Upper lobe of right lung (tissue), 1 donor: ENCODE results near the gene CTSA. TPM values are rescaled to one million over a fixed set of nuclear protein-coding genes. Genes with fewer than 3 reads are reported as not detected.
"Not testable (repeated sequence)": the region's sequence is repeated elsewhere in the genome, so short reads cannot be mapped to it uniquely, and the experiment has no call there.

Experiments
- ATAC-seq: fragments of 200-7000 bp; cut with Tn5 transposase; one replicate; pipeline ENCODE4 v1.9.1; 2020; ENCODE audit warnings: mild to moderate bottlenecking, moderate library complexity
- DNase-seq: peaks from one replicate; pipeline ENCODE4 v3.0.0-alpha.2; 2020
- H3K27ac ChIP-seq: fragments of 200-600 bp; one replicate; pipeline ENCODE4 v1.8.0; 2022
- H3K27me3 ChIP-seq: fragments of 200-600 bp; one replicate; pipeline ENCODE4 v1.8.0; 2022; ENCODE audit warnings: mild to moderate bottlenecking
- H3K36me3 ChIP-seq: fragments of 200-600 bp; one replicate; pipeline ENCODE4 v1.8.0; 2022
- H3K4me1 ChIP-seq: fragments of 200-600 bp; one replicate; pipeline ENCODE4 v1.8.0; 2022
- H3K4me3 ChIP-seq: fragments of 200-600 bp; one replicate; pipeline ENCODE4 v1.8.0; 2022; ENCODE audit warnings: mild to moderate bottlenecking
- H3K9me3 ChIP-seq: fragments of 200-600 bp; one replicate; pipeline ENCODE4 v1.8.0; 2022
- intact Hi-C: fragments of 100-400 bp; cut with DNase I; formaldehyde crosslinking; loops from one replicate; pipeline ENCODE4 v1.11.0; 2022
- total RNA-seq: library from RNA; stranded (reverse); fragmentation: NEBNext Ultra II Directional; extraction: Animal tissue kit (Norgen Biotek cat#: 25700); gene quantifications from one replicate; pipeline ENCODE4 v1.2.1, GENCODE V29; 2021
- TF ChIP-seq, protein P1 (sequence below): fragments of 200-600 bp; IDR thresholded peaks from one replicate; pipeline ENCODE4 v1.8.0; 2022; ENCODE audit warnings: antibody characterized with exemption
- donor health status: DM: no; HTN: yes; CAD: no; lungs with severe emphysema.

Gene CTSA
- total RNA-seq, 1 donor from 2014 or later, result 164 TPM

DNA sequence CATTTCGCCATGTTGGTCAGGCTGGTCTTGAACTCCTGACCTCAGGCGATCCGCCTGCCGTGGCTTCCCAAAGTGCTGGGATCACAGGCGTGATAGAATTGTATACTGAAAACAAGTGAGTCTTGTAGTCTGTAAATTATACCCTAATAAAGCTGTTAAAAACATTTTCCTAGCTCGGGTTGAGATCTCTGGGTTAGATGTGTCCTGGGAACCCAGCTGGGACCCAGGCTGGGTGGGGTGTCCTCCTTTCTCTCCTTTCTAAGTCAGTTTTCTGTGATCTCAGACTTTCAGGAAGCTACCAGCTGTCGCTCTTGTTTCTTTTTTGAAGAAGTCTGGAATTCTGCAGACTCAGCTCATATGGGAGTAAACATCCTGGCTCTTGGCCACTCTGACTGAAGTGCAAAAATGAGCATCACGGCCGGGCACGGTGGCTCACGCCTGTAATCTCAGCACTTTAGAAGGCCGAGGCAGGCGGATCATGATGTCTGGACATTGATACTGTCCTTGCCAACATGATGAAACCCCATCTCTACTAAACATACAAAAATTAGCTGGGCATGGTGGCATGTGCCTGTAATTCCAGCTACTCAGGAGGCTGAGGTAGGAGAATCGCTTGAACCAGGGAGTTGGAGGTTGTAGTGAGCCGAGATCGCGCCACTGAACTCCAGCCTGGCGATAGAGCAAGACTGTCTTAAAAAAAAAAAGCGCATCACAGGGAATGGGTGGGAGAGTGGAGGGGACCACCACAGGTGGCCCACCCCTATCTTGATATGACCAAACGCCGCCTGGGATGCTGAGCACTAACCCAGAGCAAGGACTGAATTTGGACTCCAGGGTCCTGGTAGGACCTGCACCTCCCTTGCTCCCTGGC is 33.5 kb downstream of the CTSA start:
- Histone ChIP-seq H3K9me3 (no peaks in the 10 kb centered on the region), H3K4me1 (peaks cover 23% of the 10 kb centered on the region), H3K36me3 (no peaks in the 10 kb centered on the region), H3K27ac (peak overlapping the region; percentile 36), H3K4me3 (no peak overlapping the region), H3K27me3 (no peaks in the 10 kb centered on the region)
- intact Hi-C loops, result no loop called here
- TF ChIP-seq, protein P1, sequence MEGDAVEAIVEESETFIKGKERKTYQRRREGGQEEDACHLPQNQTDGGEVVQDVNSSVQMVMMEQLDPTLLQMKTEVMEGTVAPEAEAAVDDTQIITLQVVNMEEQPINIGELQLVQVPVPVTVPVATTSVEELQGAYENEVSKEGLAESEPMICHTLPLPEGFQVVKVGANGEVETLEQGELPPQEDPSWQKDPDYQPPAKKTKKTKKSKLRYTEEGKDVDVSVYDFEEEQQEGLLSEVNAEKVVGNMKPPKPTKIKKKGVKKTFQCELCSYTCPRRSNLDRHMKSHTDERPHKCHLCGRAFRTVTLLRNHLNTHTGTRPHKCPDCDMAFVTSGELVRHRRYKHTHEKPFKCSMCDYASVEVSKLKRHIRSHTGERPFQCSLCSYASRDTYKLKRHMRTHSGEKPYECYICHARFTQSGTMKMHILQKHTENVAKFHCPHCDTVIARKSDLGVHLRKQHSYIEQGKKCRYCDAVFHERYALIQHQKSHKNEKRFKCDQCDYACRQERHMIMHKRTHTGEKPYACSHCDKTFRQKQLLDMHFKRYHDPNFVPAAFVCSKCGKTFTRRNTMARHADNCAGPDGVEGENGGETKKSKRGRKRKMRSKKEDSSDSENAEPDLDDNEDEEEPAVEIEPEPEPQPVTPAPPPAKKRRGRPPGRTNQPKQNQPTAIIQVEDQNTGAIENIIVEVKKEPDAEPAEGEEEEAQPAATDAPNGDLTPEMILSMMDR, result no peak
- DNase-seq, result no peak
- ATAC-seq, result peak; percentile 59

DNA sequence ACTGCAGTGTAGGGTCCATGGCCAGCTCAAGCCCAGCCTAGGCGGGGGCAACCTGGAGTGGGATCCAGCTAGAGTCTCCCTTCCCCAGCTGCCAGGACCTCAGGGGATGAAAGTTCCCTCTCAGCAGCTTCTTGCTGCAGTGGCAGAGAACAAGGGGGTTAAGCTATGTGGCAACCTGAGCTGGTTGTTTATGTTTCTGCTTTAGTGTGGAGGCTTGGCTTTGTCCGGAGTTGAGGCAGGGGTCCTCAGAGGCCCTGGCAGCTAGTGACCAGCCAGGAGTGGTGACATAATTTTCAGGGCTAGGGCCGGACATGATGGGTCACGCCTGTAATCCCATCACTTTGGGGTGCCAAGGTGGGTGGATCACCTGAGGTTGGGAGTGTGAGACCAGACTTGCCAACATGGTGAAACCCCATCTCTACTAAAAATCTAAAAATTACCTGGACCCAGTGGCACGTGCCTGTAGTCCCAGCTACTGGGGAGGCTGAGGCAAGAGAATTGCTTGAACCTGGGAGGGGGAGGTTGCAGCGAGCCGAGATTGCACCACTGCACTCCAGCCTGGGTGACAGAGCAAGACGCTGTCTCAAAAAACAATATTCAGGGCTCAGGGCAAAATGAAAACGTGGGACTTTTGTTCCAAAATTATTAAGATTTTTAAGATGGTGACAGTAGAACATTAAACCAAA is 34.8 kb downstream of the CTSA start:
- H3K27me3 ChIP-seq, result no peaks in the 10 kb centered on the region
- H3K4me1 ChIP-seq, result peaks cover 10% of the 10 kb centered on the region
- TF ChIP-seq, protein P1, result no peak
- no peaks in the 10 kb centered on the region for H3K36me3 ChIP-seq
- DNase-seq (no peak), ATAC-seq (no peak)
- intact Hi-C loops, result no loop called here
- H3K9me3 ChIP-seq, result no peaks in the 10 kb centered on the region
- H3K27ac ChIP-seq, result no peak overlapping the region
- no peak overlapping the region for H3K4me3 ChIP-seq

DNA sequence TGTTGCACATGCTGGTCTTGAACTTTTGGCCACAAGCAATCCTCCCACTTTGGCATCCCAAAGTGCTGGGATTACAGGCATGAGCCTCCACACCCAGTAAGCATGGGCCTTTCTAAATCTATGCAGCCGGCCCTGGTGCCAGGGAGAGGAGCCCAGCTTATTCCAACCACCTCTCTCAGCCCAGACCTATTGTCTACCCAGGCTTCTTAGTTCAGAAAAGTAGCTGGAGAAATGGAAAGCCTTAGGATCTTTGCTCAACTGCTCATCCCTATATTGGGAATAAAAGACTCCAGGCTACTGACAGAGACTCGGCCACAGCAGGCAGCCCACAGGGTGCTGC is 35.6 kb downstream of the CTSA start:
- H3K27me3 ChIP-seq, result no peaks in the 10 kb centered on the region
- no peaks in the 10 kb centered on the region for H3K36me3 ChIP-seq
- peaks cover 9% of the 10 kb centered on the region for H3K4me1 ChIP-seq
- intact Hi-C loops, result no loop called here
- TF ChIP-seq, protein P1, result no peak
- no peak for DNase-seq
- H3K4me3 ChIP-seq, result no peak overlapping the region
- no peak overlapping the region for H3K27ac ChIP-seq
- H3K9me3 ChIP-seq, result no peaks in the 10 kb centered on the region
- ATAC-seq, result no peak

DNA sequence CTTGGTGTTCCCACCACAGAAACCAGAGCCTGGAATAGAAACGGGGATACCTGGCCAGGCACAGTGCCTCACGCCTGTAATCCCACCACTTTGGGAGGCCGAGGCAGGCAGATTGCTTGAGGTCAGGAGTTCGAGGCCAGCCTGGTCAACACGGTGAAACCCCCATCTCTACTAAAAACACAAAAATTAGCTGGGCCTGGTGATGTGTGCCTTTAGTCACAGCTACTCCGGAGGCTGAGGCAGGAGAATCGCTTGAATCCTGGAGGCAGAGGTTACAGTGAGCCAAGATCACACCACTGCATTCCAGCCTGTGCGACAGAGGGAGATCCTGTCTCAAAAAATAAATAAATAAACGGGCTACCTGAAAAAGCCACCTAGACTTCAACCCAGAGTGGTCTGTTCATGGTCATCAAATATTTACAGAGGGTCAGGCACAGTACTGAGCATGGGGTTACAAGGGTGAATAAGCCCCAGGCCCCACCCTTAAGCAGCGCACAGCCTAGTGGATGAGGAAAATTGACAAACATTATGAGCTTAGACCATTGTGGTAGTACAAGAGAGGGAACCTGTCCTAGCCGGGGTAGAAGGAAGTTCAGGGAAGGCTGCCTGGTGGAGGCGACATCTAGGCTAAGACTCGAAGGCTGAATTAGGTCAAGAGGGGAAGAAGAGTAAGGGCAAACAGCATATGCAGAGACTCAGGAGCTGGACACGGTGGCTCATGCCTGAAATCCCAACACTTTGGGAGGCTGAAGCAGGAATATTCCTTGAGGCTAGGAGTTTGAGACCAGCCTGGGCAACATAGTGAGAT is 36.1 kb downstream of the CTSA start:
- peak; percentile 29 for ATAC-seq
- Histone ChIP-seq H3K4me1 (peaks cover 9% of the 10 kb centered on the region), H3K4me3 (no peak overlapping the region), H3K27me3 (no peaks in the 10 kb centered on the region), H3K36me3 (no peaks in the 10 kb centered on the region), H3K9me3 (no peaks in the 10 kb centered on the region), H3K27ac (no peak overlapping the region)
- TF ChIP-seq, protein P1, result no peak
- intact Hi-C loops, result no loop called here
- DNase-seq, result no peak

DNA sequence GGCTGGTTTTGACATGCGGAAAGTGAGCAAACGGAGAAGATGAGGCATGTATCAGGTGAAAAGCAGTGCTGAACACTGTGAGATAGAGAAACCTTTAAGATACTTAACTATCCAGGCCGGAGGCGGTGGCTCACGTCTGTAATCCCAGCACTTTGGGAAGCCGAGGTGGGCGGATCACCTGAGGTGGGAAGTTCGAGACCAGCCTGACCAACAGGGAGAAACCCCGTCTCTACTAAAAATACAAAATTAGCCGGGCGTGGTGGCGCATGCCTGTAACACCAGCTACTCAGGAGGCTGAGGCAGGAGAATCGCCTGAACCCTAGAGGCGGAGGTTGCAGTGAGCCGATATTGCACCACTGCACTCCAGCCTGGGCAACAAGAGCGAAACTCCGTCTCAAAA is 40.5 kb downstream of the CTSA start:
- ATAC-seq, H3K36me3 ChIP-seq, H3K4me3 ChIP-seq, DNase-seq, intact Hi-C loops, H3K9me3 ChIP-seq, H3K27me3 ChIP-seq, H3K27ac ChIP-seq: not testable (repeated sequence)
- peaks cover 13% of the 10 kb centered on the region for H3K4me1 ChIP-seq
